Gastrocnemius medialis (tissue), 4 donors: ENCODE results near the gene TUB.

Source experiments
- CTCF ChIP-seq, 5 experiments: fragments of 450-650 bp in 3 of 5; fragments of 200-600 bp in 2 of 5; sonication (generic) in 2 of 5; IDR thresholded peaks in 4 of 5; conservative IDR thresholded peaks in 1 of 5; 1 replicate in 4 of 5; 2 replicates in 1 of 5; pipeline ENCODE4 v1.5.1; 2016 to 2019; ENCODE audit warnings: antibody characterized with exemption in 5 of 5, mild to moderate bottlenecking in 3 of 5, moderate library complexity in 3 of 5
- POLR2A ChIP-seq, 2 donors: fragments of 450-650 bp; IDR thresholded peaks; one replicate each; pipeline ENCODE4 v1.6.1; 2017; ENCODE audit warnings: antibody characterized with exemption in 2 of 2, mild to moderate bottlenecking in 2 of 2, moderate library complexity in 2 of 2

- TF ChIP-seq POLR2A (IDR thresholded peaks at IDR 0.05) = no peak
- TF ChIP-seq CTCF (IDR thresholded peaks at IDR 0.05 in 4 of 5, conservative IDR thresholded peaks at IDR 0.05 in 1 of 5) = no peak
Measured at GRCh38 chr11:8107642-8108041, 26.6 kb downstream of the TUB start.
